KG1 (cell line): ENCODE measurements around the gene DNAJC30.

ENCODE experiments used
- DNase-seq: peaks from one replicate; lab custom pipeline; 2025; lab: John Stamatoyannopoulos, UW

The DNAJC30 gene

DNA sequence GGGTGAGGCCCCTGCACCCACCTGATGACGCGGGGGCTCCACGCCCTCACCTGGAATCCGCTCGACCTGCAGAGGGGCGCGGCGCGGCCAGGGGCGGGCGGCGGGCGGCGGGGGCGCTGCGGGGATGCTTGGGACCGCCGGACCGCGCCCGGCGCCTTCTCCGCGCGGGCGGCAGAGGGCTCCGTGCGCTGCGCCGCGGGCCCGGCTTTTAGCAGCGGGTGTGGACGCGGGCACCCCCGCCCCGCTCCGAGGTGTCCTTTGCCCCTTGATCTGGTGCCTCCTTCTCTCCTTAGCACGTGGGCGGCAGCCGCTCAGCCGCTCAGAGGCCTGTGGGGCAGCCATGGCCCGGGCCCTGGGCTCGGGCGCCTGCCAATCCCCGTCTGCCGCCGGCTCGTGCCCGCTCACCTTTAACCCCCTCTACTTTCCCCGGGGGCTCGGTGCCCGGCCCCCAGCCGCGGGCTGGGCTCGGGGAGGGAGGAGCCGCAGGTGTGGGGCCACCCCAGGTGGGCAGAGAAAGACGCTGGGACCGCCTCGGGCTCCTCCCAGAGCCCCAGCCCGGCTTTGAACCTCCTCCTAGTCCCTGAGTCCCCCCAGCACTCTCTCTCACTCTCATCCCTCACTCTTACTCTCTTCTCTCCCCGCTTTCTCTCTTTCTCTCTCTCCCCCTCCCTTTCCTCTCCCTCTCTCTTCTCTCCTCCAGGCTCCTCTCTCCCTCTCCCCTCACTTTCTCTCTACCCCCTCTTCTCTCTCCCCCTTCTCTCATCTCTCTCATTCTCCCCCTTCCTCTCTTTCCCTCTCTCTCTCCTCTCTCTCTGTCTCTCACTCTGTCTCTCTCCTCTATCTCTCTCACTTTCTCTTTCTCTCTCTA lies 35.3 kb downstream of the DNAJC30 start:
- no peak for DNase-seq

DNA sequence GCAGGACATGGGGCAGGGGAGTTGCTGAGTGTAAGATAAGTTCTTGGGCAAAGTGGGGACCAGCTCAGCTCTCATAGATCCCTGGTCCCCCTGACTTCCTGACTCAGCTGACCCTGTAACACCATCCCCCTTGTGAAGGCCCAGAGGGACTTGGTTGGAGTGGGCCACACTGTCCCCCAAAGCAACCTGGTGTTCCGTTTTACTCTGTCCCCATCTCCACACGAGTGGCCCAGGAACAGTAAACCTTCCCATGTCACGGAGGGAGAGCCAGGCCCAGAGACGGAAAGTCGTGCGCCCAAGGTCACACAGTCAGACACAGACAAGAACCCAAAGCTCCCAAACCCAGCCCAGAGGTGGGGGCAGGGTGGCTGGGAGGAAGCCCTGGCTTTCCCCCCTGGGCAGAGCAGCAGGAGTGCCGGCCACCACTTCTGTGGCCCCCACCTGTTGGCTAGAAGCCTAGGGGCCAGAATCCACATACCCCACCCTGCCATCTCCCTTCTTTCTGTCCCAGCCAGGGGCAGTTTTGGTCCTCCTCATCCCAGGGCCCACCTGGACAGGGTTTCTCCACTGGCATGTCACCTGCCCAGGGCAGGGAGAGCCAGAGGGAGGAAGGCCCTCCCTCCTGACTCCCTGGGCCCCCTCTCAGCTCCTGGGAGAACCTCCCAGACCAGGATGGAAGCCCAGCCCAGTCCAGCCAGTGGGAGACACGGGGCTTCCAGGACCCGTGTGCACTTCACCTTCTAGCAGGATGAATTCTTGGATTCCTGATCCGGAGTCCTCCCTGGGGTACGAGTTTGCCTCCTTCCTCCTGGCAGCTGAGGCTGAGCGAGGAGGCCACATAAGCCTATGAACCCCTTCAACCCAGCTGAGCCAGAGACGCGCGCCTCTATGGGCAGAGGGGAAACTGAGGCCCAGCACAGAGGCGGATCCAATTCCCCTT lies 36.2 kb downstream of the DNAJC30 start:
- DNase-seq = no peak

- DNase-seq = no peak
These were observed 37.5 kb downstream of the DNAJC30 start for GRCh38 chr7:73645643-73646174.

DNA sequence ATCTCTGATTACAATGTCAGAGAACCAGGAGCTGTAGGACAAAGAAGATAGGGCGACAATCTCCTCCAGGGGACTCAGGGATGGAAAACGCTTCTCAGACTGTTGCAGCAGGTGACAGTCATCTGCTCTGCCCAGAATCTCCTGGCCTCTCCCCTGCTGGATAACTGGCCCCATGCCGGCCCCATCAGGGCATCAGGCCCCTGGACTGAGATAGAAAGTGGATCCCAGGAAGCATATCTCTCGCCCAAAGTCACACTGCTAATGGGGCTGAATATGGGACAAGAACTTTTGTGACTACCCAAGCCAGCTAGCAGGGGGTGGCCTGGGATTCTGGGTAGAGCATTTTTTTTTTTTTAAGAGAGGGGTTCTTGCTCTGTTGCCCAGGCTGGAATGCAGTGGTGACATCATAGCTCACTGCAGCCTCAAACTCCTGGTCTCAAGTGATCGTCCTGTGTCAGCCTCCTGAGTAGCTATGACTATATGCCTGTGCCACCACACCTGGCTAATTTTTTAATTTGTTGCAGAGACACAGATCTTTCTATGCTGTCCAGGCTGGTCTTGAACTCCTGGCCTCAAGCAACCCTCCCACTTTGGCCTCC lies 38.5 kb downstream of the DNAJC30 start:
- no peak for DNase-seq

- DNase-seq = no peak
These were observed 40.4 kb downstream of the DNAJC30 start for GRCh38 chr7:73642834-73643233.

GRCh38 chr7:73638911-73639310 lies 44.3 kb downstream of the DNAJC30 start:
- DNase-seq = no peak

- DNase-seq = no peak
These were observed 47.6 kb downstream of the DNAJC30 start for GRCh38 chr7:73635428-73636200.

DNA sequence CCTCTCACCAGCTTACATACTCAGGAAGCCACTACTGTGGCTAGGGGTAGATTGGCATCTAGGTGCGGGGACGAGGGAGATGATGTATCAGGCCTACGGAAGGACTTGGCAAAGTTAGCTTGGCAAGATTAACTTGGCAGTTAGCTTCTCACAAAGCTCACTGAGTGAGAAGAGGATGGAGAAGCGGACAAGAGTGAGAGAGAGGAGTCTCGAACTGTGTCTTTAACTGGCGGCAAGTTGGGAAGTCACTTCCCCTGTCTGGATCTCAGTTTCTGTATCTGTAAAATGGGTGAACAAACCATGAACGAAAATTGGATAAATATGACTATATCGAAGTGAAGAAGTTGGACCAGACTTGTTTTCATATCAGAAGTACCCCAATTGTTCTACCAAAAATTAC lies 49.4 kb downstream of the DNAJC30 start:
- no peak for DNase-seq

DNA sequence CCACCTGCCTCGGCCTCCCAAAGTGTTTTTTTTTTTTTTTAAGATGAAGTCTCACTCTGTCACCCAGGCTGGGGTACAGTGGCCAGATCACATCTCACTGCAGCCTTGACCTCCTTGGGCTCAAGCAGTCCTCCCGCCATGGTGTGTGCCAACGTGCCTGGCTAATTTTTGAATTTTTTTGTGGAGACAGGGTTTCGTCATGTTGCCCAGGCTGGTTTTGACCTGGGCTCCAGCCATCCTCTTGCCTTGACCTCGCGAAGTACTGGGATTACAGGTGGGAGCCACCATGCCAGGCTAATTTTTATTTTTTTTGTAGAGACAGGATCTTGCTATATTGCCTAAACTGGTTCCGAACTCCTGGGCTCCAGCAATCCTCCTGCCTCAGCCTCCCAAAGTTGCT lies 49.9 kb downstream of the DNAJC30 start:
- no peak for DNase-seq

- DNase-seq = no peak
These were observed 51.7 kb downstream of the DNAJC30 start for GRCh38 chr7:73631558-73631957.
